Cardiac fibroblast (primary cell): ENCODE data around the gene BMX.

Source experiments
- DNase-seq, 2 donors: peaks; one replicate each; pipeline versions ENCODE4 v3.0.0 to v3.0.0-alpha.2; 2010; ENCODE audit warnings: low read depth in 2 of 2
- H3K4me3 ChIP-seq, 2 donors: replicated peaks in 1 of 2; 1 replicate in 1 of 2; 2 replicates in 1 of 2; pipeline ENCODE4 v1.5.1; 2011; ENCODE audit warnings: low read depth in 2 of 2, low read length in 2 of 2, mild to moderate bottlenecking in 2 of 2, moderate library complexity in 1 of 2
- CTCF ChIP-seq: IDR thresholded peaks from one replicate; pipeline ENCODE4 v1.5.1; 2011; ENCODE audit warnings: low read depth, mild to moderate bottlenecking, low read length, inconsistent platforms

The BMX gene

DNA sequence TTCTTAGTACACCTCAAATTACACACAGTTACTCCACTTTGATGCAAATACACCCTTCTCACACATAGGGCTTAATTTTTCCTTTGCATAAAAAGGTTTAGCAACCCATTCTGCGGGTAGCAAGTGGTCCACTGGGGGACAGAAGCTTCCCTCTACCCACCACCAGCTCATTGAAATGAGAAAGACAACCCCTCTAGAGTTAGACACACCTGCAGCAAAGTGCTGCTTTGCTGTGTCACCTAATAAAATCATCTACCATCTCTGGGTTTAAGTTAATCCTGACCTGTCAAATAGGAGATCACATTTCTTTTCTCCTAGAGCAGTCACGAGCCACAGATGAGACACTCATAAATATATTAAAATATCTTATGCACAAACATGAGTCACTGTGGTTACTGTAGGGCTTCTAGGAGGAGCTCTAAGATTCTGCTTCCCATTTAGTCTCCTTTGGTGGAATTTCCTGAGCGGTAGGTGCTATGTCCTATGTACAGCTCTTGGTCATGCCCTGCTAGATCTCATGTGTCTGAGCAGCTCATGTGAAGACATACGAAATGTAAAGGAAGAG is 11.9 kb downstream of the BMX start:
- no peak for TF ChIP-seq CTCF
- peak in 1 of 2 donors; percentile 32 for DNase-seq
- H3K4me3 ChIP-seq = no peak overlapping the region

DNA sequence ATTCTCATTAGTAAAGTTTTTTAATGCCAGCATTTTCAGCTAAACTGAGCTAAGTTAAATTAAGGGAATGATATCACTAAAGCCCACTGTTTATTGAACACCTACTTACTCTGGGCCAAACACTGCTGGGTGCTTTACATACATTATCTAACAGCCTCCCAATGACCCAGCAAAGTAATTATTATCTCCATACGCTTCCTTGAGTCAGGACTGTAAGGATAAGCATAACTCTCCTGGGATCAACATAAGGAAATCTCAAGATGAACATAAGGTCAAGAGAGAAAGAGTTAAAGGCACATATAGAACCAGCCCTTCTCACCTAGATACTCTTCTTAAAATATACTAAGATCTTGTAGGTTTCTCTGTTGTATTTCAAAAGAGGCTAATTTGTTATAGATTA is 13.7 kb downstream of the BMX start:
- no peak overlapping the region for H3K4me3 ChIP-seq
- DNase-seq = no peak
- TF ChIP-seq CTCF = no peak

DNA sequence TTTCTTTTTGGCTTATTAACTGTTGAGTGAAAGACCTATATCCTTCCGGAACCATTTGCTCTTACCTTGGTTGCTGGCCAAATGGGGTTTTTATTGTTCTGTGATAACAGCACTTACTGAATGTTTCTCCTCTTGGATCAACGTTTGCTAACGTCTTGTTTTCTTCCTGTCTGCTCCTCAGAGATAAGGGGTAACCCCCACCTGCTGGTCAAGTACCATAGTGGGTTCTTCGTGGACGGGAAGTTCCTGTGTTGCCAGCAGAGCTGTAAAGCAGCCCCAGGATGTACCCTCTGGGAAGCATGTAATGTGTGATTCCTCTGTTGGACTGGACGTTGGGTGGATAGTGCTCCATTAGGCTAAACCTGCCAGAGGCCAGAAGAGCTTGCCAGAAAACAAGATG is 15.3 kb downstream of the BMX start:
- peak in 1 of 2 donors; percentile 77 for DNase-seq
- no peak overlapping the region for H3K4me3 ChIP-seq
- TF ChIP-seq CTCF = no peak

DNA sequence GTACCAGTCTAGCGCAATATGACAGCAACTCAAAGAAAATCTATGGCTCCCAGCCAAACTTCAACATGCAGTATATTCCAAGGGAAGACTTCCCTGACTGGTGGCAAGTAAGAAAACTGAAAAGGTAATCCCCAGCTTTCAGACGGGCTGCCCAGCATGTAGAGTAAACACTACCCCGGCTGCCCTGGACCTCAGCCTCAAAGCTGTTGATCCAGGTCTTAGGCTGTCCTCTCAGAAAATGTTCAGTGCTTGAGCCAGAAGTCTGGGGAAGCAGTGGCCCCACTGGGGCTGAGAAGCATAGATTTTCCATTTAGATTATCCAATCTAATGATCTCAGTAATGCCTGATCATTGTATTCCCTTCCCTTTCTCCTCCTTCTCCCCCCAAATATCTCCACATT is 21.9 kb downstream of the BMX start:
- H3K4me3 ChIP-seq = no peak overlapping the region
- no peak for TF ChIP-seq CTCF
- no peak for DNase-seq

DNA sequence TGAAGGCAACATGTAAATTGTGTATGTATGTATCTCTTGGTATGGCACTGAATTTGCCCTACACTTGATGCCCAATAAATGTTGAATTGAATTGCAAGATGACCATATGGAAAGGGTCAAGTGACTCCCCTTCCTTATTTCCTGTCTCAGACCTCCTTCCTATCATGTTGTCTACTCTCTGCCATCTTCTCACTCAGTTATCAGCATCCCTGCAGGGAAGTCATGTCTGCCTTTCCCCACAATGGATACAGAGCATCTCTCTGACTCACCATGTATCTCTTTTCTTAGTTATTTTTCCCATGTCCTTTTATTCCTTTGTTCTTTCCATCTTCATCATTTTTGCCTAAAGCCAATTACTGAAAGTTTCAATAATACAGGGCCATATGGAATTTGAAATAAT is 22.5 kb downstream of the BMX start:
- no peak for TF ChIP-seq CTCF
- H3K4me3 ChIP-seq = no peak overlapping the region
- no peak for DNase-seq

DNA sequence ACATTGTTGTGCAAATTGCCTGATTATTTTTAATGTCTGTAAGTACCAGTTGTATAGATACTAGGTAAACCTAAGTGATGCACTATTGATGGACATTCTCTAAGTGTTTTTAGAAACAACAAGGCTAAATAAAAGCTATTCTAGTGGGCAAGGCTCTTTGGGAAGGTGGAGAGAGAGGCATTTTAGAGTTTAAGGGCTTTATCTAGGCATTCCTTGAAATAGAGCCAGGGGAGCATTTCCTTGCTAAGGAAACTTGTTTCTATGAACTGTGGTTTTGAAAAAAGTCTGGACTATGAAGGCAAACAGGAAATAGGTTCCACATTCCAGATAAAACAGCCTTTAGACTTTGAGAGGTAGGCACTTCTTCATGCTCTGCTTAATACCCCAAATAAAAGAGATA is 23.8 kb downstream of the BMX start:
- peak; percentile 36 to 87 for DNase-seq
- TF ChIP-seq CTCF = no peak

More for the DNA sequence above, 23.8 kb downstream of the BMX start:
- no peak overlapping the region for H3K4me3 ChIP-seq
